ENCODE data around the gene KCNAB1.

DNA sequence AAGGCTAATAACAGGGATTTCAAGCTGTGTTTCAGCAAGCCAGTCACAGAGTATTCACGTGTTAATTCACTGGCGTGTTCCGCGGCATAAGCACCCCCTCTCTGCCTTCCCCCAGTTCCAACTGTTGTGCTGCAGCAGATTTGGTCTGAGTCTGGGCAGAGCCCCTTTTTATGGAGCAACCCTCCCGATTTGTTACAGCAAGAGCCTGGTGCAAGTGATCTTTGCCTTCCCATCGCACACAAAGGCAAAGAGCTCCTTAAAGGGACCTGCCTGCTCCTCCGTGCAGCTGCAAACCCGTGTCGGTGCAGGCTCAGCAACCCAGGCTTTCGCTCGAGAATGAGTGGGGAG lies 170.5 kb downstream of the KCNAB1 start:
- TF ChIP-seq, protein P1, sequence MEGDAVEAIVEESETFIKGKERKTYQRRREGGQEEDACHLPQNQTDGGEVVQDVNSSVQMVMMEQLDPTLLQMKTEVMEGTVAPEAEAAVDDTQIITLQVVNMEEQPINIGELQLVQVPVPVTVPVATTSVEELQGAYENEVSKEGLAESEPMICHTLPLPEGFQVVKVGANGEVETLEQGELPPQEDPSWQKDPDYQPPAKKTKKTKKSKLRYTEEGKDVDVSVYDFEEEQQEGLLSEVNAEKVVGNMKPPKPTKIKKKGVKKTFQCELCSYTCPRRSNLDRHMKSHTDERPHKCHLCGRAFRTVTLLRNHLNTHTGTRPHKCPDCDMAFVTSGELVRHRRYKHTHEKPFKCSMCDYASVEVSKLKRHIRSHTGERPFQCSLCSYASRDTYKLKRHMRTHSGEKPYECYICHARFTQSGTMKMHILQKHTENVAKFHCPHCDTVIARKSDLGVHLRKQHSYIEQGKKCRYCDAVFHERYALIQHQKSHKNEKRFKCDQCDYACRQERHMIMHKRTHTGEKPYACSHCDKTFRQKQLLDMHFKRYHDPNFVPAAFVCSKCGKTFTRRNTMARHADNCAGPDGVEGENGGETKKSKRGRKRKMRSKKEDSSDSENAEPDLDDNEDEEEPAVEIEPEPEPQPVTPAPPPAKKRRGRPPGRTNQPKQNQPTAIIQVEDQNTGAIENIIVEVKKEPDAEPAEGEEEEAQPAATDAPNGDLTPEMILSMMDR (IDR thresholded peaks at IDR 0.05; ENCODE audit: extremely low read depth in 1 of 2, insufficient read depth in 1 of 2, low read depth in 1 of 2, low read length in 2 of 2), result no peak
- TF ChIP-seq POLR2A (IDR thresholded peaks at IDR 0.05; ENCODE audit: low read depth, low read length) (no peak), JUN (IDR thresholded peaks at IDR 0.05; ENCODE audit: borderline replicate concordance, insufficient read depth, insufficient read length, low read depth) (no peak), EZH2 (IDR thresholded peaks at IDR 0.05; ENCODE audit: borderline replicate concordance, low read depth, low read length, severe bottlenecking) (no peak), POLR2AphosphoS5 (IDR thresholded peaks at IDR 0.05; ENCODE audit: insufficient read depth, low read depth, low read length) (no peak), GATA2 (IDR thresholded peaks at IDR 0.05; ENCODE audit: insufficient read depth, insufficient read length, low read depth, low read length) (no peak), FOS (IDR thresholded peaks at IDR 0.05; ENCODE audit: borderline replicate concordance, insufficient read depth, low read length) (no peak)
- TF ChIP-seq, protein P2, sequence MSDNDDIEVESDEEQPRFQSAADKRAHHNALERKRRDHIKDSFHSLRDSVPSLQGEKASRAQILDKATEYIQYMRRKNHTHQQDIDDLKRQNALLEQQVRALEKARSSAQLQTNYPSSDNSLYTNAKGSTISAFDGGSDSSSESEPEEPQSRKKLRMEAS (IDR thresholded peaks at IDR 0.05; ENCODE audit: insufficient read depth, insufficient read length), result no peak

Data from endothelial cell of umbilical vein (primary cell).